ENCODE data around the gene CDC42EP5.
A peak's percentile ranks its signal among the peaks of the same experiment; 100 is the strongest.

The CDC42EP5 gene

DNA sequence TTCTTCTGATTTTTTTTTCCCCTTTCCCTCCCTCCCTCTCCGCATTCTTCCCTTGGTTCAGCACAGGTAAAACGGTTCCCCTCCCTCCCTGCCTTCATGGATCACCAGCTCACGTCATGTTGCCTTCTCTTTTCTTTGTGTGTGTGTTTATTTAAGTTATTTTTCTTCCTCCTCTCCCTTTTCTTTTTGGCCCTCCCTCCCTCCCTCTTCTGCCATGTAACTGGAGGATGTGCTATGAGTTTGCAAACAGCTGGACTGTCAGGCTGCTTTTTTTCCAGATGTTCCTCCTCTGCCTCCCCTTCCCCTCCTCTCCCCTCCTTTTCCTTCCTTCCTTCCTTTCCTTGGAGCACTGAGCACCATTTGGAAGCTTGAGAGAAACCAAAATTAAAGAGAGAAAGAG, 11.5 kb downstream of the CDC42EP5 start:
- no peak for DNase-seq

GRCh38 chr19:54461210-54461609, 11.9 kb downstream of the CDC42EP5 start:
- DNase-seq: no peak

DNA sequence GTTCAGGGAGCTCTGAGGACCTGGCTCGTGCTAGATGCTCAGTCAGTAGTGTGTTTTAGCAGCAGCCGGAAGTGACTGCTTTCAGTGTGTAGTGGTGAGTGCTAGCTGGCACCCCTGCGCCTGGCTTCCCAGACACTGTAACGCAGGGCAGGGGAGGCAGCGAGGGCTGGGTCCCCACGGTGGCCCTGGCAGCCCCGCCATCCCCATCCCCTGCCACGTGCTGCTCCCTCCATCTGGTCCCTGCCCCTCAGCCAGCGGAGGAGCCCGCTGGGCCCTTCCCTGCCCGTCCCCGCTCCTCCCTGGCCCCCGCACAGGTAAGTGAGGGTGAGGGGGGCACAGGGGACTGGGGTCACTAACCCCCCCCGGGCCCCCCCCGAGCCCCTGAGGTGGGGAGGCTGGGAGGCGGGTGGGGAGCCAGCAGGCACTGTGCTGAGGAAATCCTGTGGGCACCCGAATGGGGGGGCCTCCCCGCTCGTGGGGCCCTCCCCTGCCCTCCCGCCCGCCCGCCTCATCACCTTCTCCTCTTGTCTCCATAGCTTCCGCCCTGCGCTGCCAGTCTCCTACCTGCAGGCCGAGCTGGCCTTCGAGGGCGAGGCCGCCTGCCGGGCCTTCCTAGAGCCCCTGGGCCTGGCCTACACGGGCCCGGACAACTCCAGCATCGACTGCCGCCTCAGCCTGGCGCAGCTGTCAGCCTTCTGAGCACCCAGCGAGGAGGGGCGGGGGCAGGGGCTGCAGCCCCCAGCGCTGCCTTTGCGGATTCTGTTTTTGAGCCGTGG, 12.7 kb downstream of the CDC42EP5 start:
- no peak for DNase-seq

GRCh38 chr19:54459282-54460229, 13.5 kb downstream of the CDC42EP5 start:
- DNase-seq: no peak

- no peak for DNase-seq
Observed at GRCh38 chr19:54458648-54459281, 14.3 kb downstream of the CDC42EP5 start.

- no peak for DNase-seq
Observed at GRCh38 chr19:54457773-54458647, 15.1 kb downstream of the CDC42EP5 start.

DNA sequence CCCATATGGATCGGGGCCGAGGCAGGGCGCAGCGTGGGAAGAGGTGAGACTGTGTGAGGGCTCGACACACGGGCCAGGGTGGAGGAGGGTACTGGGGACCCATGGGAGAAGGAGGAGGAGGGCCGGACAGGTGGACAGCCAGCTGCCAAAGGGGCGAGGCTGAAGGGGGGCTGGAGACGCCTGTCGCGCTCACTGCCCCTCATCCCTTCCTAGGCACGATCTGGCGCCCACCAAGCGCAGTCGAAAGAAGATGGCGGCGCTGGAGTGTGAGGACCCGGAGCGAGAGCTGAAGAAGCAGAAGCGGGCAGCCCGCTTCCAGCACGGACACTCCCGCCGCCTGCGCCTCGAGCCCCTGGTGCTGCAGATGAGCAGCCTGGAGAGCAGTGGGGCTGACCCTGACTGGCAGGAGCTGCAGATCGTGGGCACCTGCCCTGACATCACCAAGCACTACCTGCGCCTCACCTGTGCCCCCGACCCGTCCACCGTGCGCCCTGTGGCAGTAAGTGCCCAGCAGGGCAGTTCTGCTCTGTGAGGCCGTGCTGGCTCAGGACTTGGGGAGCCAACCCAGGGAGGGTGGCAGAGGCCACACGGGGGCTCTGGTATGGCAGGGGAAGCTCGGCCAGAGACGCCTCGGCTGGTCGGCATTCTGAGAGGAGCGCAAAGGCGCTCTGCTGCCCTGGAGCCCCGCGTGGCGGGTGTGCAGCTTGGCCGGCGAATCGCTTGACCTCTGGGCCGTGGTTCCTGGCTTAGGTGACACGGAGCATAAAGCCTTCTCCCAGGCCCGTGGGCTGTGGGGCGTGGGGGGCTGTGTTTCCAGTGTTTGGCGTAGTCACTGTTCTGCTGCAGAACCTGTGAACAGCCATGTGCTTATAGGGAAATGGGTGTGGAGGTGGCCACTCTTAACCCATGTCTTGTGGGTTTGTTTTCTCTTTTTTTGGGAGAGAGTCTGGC, 16.4 kb downstream of the CDC42EP5 start:
- DNase-seq: no peak

- DNase-seq: no peak
Observed at GRCh38 chr19:54455786-54456422, 17.2 kb downstream of the CDC42EP5 start.

GRCh38 chr19:54454781-54455675, 18.1 kb downstream of the CDC42EP5 start:
- no peak for DNase-seq

GRCh38 chr19:54453921-54454780, 18.9 kb downstream of the CDC42EP5 start:
- no peak for DNase-seq

- no peak for DNase-seq
Observed at GRCh38 chr19:54452626-54453025, 20.5 kb downstream of the CDC42EP5 start.

GRCh38 chr19:54451997-54452396, 21.1 kb downstream of the CDC42EP5 start:
- DNase-seq: no peak

- no peak for DNase-seq
Observed at GRCh38 chr19:54451331-54451871, 21.7 kb downstream of the CDC42EP5 start.

DNA sequence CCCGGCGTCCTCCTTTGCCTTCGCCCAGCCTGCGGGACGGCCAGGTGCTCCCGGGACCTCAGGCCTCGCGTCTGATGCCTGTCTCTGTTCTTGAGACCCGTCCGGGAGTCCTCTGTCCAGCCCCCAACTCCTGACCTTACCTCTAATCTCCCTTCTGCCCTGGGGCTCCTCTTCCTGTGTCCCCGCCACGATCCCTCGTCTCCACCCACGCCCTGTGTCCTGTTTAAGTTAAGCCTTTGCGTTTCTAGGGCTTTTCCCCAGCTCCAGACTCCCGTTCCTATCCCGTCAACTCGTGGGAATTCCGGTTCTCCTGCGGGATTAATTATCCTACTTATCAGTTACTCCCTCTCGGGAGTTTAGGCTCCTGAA, 23.4 kb downstream of the CDC42EP5 start:
- no peak for DNase-seq

GRCh38 chr19:54448774-54449700, 24.1 kb downstream of the CDC42EP5 start, which contains the start of gene LENG8:
LENG8 (plus strand) TSS chr19:54449199; CDS start chr19:54451345, 2,146 bp downstream.
- DNase-seq: peak; percentile 94 to 97

GRCh38 chr19:54448040-54448773, 24.9 kb downstream of the CDC42EP5 start:
- peak; percentile 24 to 44 for DNase-seq
